HEK293T (cell line): ENCODE measurements around the gene CEP170B.
"Not testable (repeated sequence)": the region's sequence is repeated elsewhere in the genome, so short reads cannot be mapped to it uniquely, and the experiment has no call there.

Experiments
- CTCF ChIA-PET: fragments of 350-600 bp; formaldehyde crosslinking; extraction: SDS; loops from one replicate; lab custom pipeline; 2021; ENCODE audit warnings: antibody characterized with exemption, inconsistent platforms; lab: Yijun Ruan, JAX
- POLR2A ChIA-PET: fragments of 350-600 bp; formaldehyde crosslinking; extraction: SDS; loops from one replicate; lab custom pipeline; 2020; ENCODE audit warnings: antibody characterized with exemption, inconsistent platforms; lab: Yijun Ruan, JAX
- DNase-seq: peaks from one replicate; pipeline ENCODE4 v3.0.0; 2012; ENCODE audit warnings: mixed read lengths; ENCODE audit errors: extremely low spot score
- ARNT ChIP-seq: fragments of 450-650 bp; IDR thresholded peaks from 2 replicates; pipeline ENCODE4 v1.6.1; 2017; ENCODE audit warnings: mild to moderate bottlenecking
- BHLHE40 ChIP-seq: fragments of 450-650 bp; IDR thresholded peaks from 2 replicates; pipeline ENCODE4 v1.6.1; 2016; ENCODE audit warnings: mild to moderate bottlenecking, moderate library complexity, borderline replicate concordance
- CTBP1 ChIP-seq: fragments of 450-650 bp; IDR thresholded peaks from 2 replicates; pipeline ENCODE4 v1.6.1; 2016; ENCODE audit warnings: borderline replicate concordance
- ELF4 ChIP-seq: fragments of 450-650 bp; IDR thresholded peaks from 2 replicates; pipeline ENCODE4 v1.6.1; 2017; ENCODE audit warnings: antibody characterized with exemption
- FOXA1 ChIP-seq: fragments of 450-650 bp; IDR thresholded peaks from 2 replicates; pipeline ENCODE4 v1.6.1; 2016; ENCODE audit warnings: mild to moderate bottlenecking
- FOXK2 ChIP-seq: fragments of 450-650 bp; IDR thresholded peaks from 2 replicates; pipeline ENCODE4 v1.6.1; 2016; ENCODE audit warnings: mild to moderate bottlenecking
- FOXM1 ChIP-seq: fragments of 450-650 bp; IDR thresholded peaks from 2 replicates; pipeline ENCODE4 v1.6.1; 2017; ENCODE audit warnings: mild to moderate bottlenecking, borderline replicate concordance
- HDGF ChIP-seq: fragments of 450-650 bp; IDR thresholded peaks from 2 replicates; pipeline ENCODE4 v1.6.1; 2017; ENCODE audit warnings: antibody characterized with exemption, borderline replicate concordance
- L3MBTL2 ChIP-seq: fragments of 450-650 bp; conservative IDR thresholded peaks from 2 replicates; pipeline ENCODE4 v1.6.1; 2016; ENCODE audit warnings: mild to moderate bottlenecking
- LEF1 ChIP-seq: fragments of 450-650 bp; IDR thresholded peaks from 2 replicates; pipeline ENCODE4 v1.6.1; 2017; ENCODE audit warnings: mild to moderate bottlenecking, borderline replicate concordance
- NFRKB ChIP-seq: fragments of 450-650 bp; IDR thresholded peaks from 2 replicates; pipeline ENCODE4 v1.6.1; 2016; ENCODE audit warnings: mild to moderate bottlenecking, moderate library complexity
- PKNOX1 ChIP-seq: fragments of 450-650 bp; IDR thresholded peaks from 2 replicates; pipeline ENCODE4 v1.6.1; 2016
- SP1 ChIP-seq: fragments of 450-650 bp; IDR thresholded peaks from 2 replicates; pipeline ENCODE4 v1.6.1; 2017
- SUZ12 ChIP-seq: fragments of 450-650 bp; IDR thresholded peaks from 2 replicates; pipeline ENCODE4 v1.6.1; 2016; ENCODE audit warnings: mild to moderate bottlenecking
- TARDBP ChIP-seq: fragments of 450-650 bp; IDR thresholded peaks from 2 replicates; pipeline ENCODE4 v1.6.1; 2016
- ZNF384 ChIP-seq: fragments of 450-650 bp; IDR thresholded peaks from 2 replicates; pipeline ENCODE4 v1.6.1; 2016

The CEP170B gene

DNA sequence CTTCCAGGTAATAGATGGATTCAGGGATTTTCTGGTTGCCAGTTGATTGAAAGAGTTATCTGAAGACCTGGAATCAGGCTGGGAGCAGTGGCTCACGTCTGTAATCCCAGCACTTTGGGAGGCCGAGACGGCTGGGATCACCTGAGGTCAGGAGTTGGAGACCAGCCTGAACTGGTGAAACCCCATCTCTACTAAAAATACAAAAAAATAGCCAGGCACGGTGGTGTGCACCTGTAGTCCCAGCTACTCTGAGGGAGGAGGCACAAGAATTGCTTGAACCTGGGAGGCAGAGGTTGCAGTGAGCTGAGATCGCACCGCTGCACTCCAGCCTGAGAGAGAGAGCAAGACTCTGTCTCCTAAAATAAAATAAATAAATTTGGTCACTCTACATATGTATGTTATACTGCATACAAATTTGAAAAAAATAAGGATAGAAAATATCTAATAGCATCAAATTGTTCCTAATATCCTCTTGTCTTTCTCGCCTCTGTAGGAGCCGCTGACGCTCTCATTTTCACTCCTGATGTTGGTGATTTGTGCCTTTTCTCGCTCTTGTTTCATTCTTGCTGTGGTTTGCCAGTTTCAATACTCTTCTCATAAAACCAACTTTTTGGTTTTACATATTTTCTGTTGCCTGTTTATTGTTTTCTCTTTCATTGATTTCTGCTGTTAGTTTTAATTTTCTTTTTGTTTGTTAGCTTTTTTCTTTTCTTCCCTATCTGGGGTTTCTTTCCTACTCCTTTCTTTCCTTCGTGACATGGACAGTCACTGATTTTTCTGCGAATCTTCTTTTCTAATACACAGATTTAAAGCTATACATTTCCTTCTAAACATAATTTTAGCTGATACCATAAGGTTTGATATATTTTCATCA is 35.8 kb downstream of the CEP170B start:
- ChIA-PET POLR2A (no interaction called here), CTCF (interaction anchor here (0.9 to 1.0 kb wide), 2 partner anchors 11 to 15 kb away, joined by 5 read pairs; no protein-coding TSS in a partner anchor)
- DNase-seq, result no peak
- TF ChIP-seq LEF1 (no peak), L3MBTL2 (no peak), BHLHE40 (no peak), FOXM1 (no peak)

GRCh38 chr14:104903990-104904389 is 38.9 kb downstream of the CEP170B start:
- TF ChIP-seq BHLHE40, result no peak
- no peak for TF ChIP-seq NFRKB
- no peak for TF ChIP-seq HDGF
- no peak for TF ChIP-seq CTBP1
- no peak for TF ChIP-seq TARDBP
- no peak for TF ChIP-seq ARNT
- no peak for TF ChIP-seq SP1
- no peak for TF ChIP-seq SUZ12
- TF ChIP-seq ZNF384, result no peak
- TF ChIP-seq FOXA1, result no peak
- TF ChIP-seq FOXK2, result no peak
- no peak for TF ChIP-seq LEF1
- TF ChIP-seq PKNOX1, result no peak
- no peak for TF ChIP-seq ELF4
- TF ChIP-seq FOXM1, result no peak
- TF ChIP-seq L3MBTL2, result no peak
- no peak for DNase-seq
- CTCF ChIA-PET, result no interaction called here
- POLR2A ChIA-PET, result no interaction called here

GRCh38 chr14:104904650-104905578 is 39.8 kb downstream of the CEP170B start:
- POLR2A ChIA-PET, DNase-seq: not testable (repeated sequence)
- CTCF ChIA-PET, result interaction anchor here (0.7 kb wide), 1 partner anchor 35 kb away, joined by 4 read pairs; no protein-coding TSS in a partner anchor

- POLR2A ChIA-PET, DNase-seq: not testable (repeated sequence)
- CTCF ChIA-PET, result interaction anchor here (0.7 kb wide), 1 partner anchor 35 kb away, joined by 4 read pairs; no protein-coding TSS in a partner anchor
These were observed 40.5 kb downstream of the CEP170B start for GRCh38 chr14:104905579-104905933.

- CTCF ChIA-PET, result interaction anchor here (0.9 kb wide), 1 partner anchor 9 kb away, joined by 3 read pairs; no protein-coding TSS in a partner anchor
- no peak for DNase-seq
- no peak for TF ChIP-seq ZNF384
- TF ChIP-seq SUZ12, result no peak
- TF ChIP-seq ARNT, result no peak
- TF ChIP-seq FOXM1, result no peak
- TF ChIP-seq SP1, result no peak
- TF ChIP-seq FOXA1, result no peak
- TF ChIP-seq NFRKB, result no peak
- POLR2A ChIA-PET, result interaction anchor here (1.1 kb wide), 1 partner anchor 42 kb away, joined by 3 read pairs; no protein-coding TSS in a partner anchor
These were observed 43.2 kb downstream of the CEP170B start for GRCh38 chr14:104908303-104908702.

GRCh38 chr14:104912053-104912452 is 47.0 kb downstream of the CEP170B start:
- CTCF ChIA-PET, result interaction anchor here (1.3 kb wide), 1 partner anchor 11 kb away, joined by 5 read pairs; no protein-coding TSS in a partner anchor
- POLR2A ChIA-PET, result no interaction called here
- DNase-seq, result no peak
- TF ChIP-seq TARDBP (no peak), SP1 (no peak), HDGF (no peak), LEF1 (no peak), PKNOX1 (no peak), FOXK2 (no peak), ARNT (no peak), SUZ12 (no peak), BHLHE40 (no peak), CTBP1 (no peak), ZNF384 (no peak), FOXM1 (no peak), L3MBTL2 (no peak), FOXA1 (no peak), NFRKB (no peak), ELF4 (no peak)
